ENCODE data around the gene HRK. TPM values are rescaled to one million over a fixed set of nuclear protein-coding genes. Genes with fewer than 3 reads are reported as not detected.

The HRK gene
- total and polyA plus RNA-seq, 9 of the 15 experiments (the other 6 are each of a cell fraction or from before 2014, with no cell fraction given): 0.01 to 0.05 (median 0.04) TPM; not detected in 6

GRCh38 chr12:116924558-116925453, 43.6 kb upstream of the HRK start (continued):
- TF ChIP-seq, protein P1, sequence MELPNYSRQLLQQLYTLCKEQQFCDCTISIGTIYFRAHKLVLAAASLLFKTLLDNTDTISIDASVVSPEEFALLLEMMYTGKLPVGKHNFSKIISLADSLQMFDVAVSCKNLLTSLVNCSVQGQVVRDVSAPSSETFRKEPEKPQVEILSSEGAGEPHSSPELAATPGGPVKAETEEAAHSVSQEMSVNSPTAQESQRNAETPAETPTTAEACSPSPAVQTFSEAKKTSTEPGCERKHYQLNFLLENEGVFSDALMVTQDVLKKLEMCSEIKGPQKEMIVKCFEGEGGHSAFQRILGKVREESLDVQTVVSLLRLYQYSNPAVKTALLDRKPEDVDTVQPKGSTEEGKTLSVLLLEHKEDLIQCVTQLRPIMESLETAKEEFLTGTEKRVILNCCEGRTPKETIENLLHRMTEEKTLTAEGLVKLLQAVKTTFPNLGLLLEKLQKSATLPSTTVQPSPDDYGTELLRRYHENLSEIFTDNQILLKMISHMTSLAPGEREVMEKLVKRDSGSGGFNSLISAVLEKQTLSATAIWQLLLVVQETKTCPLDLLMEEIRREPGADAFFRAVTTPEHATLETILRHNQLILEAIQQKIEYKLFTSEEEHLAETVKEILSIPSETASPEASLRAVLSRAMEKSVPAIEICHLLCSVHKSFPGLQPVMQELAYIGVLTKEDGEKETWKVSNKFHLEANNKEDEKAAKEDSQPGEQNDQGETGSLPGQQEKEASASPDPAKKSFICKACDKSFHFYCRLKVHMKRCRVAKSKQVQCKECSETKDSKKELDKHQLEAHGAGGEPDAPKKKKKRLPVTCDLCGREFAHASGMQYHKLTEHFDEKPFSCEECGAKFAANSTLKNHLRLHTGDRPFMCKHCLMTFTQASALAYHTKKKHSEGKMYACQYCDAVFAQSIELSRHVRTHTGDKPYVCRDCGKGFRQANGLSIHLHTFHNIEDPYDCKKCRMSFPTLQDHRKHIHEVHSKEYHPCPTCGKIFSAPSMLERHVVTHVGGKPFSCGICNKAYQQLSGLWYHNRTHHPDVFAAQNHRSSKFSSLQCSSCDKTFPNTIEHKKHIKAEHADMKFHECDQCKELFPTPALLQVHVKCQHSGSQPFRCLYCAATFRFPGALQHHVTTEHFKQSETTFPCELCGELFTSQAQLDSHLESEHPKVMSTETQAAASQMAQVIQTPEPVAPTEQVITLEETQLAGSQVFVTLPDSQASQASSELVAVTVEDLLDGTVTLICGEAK (IDR thresholded peaks at IDR 0.05): no peak
- TF ChIP-seq, protein P1 (CRISPR knock-in tag; IDR thresholded peaks at IDR 0.05): no peak
- TF ChIP-seq, protein P2, sequence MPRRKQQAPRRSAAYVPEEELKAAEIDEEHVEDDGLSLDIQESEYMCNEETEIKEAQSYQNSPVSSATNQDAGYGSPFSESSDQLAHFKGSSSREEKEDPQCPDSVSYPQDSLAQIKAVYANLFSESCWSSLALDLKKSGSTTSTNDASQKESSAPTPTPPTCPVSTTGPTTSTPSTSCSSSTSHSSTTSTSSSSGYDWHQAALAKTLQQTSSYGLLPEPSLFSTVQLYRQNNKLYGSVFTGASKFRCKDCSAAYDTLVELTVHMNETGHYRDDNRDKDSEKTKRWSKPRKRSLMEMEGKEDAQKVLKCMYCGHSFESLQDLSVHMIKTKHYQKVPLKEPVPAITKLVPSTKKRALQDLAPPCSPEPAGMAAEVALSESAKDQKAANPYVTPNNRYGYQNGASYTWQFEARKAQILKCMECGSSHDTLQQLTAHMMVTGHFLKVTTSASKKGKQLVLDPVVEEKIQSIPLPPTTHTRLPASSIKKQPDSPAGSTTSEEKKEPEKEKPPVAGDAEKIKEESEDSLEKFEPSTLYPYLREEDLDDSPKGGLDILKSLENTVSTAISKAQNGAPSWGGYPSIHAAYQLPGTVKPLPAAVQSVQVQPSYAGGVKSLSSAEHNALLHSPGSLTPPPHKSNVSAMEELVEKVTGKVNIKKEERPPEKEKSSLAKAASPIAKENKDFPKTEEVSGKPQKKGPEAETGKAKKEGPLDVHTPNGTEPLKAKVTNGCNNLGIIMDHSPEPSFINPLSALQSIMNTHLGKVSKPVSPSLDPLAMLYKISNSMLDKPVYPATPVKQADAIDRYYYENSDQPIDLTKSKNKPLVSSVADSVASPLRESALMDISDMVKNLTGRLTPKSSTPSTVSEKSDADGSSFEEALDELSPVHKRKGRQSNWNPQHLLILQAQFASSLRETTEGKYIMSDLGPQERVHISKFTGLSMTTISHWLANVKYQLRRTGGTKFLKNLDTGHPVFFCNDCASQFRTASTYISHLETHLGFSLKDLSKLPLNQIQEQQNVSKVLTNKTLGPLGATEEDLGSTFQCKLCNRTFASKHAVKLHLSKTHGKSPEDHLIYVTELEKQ (CRISPR knock-in tag; IDR thresholded peaks at IDR 0.05): no peak
- TF ChIP-seq EP400 (IDR thresholded peaks at IDR 0.05) (no peak), ZNF41 (CRISPR knock-in tag; conservative IDR thresholded peaks at IDR 0.05) (no peak), ZBED1 (IDR thresholded peaks at IDR 0.05) (no peak), IRF2 (CRISPR knock-in tag; IDR thresholded peaks at IDR 0.05) (no peak), ZNF324 (CRISPR knock-in tag; IDR thresholded peaks at IDR 0.05) (no peak), IRF9 (tag; IDR thresholded peaks at IDR 0.05) (no peak), ZNF217 (CRISPR knock-in tag; IDR thresholded peaks at IDR 0.05) (no peak), TEAD4 (IDR thresholded peaks at IDR 0.05; ENCODE audit: low read length) (peak; percentile 52; the same call in 1 of the 2 replicates), TEAD4 (CRISPR knock-in tag; IDR thresholded peaks at IDR 0.05; ENCODE audit: borderline replicate concordance) (no peak), LCOR (CRISPR knock-in tag; IDR thresholded peaks at IDR 0.05) (peak; percentile 34; the same call in 1 of the 2 replicates), JUN (IDR thresholded peaks at IDR 0.05; ENCODE audit: borderline replicate concordance, low read depth, low read length) (0 out of 2 replicates have a peak, but pooled peaks have one; percentile 45), JUN (CRISPR knock-in tag; IDR thresholded peaks at IDR 0.05; ENCODE audit: borderline replicate concordance) (no peak)
